T follicular helper cell (primary cell): ENCODE measurements around the gene EEPD1.
"Not testable (repeated sequence)": the region's sequence is repeated elsewhere in the genome, so short reads cannot be mapped to it uniquely, and the experiment has no call there.

Experiments used
- DNase-seq: peaks from one replicate; pipeline ENCODE4 v3.0.0-alpha.2; 2020; ENCODE audit warnings: low read depth
- total RNA-seq, 2 experiments: gene quantifications; one replicate each; lab custom pipeline; 2026; lab: John Stamatoyannopoulos, UW

Gene EEPD1
- 0.83 to 5.6 reads per million in 2 experiments for total RNA-seq

- peak; percentile 100 for DNase-seq
Observed at GRCh38 chr7:36152756-36153570, at the start of gene EEPD1. TSS of gene EEPD1 (plus strand) at chr7:36153254. CDS start at chr7:36154325, 1,071 bp downstream.

GRCh38 chr7:36103837-36104561, 49.1 kb upstream of the EEPD1 start:
- no peak for DNase-seq

GRCh38 chr7:36106972-36107908, 45.8 kb upstream of the EEPD1 start:
- not testable (repeated sequence) for DNase-seq

- DNase-seq: no peak
Observed at GRCh38 chr7:36107926-36108631, 45.0 kb upstream of the EEPD1 start.

GRCh38 chr7:36109013-36109627, 43.9 kb upstream of the EEPD1 start:
- no peak for DNase-seq

- no peak for DNase-seq
Observed at GRCh38 chr7:36110584-36110983, 42.5 kb upstream of the EEPD1 start.

- DNase-seq: no peak
Observed at GRCh38 chr7:36112969-36113368, 40.1 kb upstream of the EEPD1 start.

GRCh38 chr7:36114355-36114754, 38.7 kb upstream of the EEPD1 start:
- no peak for DNase-seq

GRCh38 chr7:36115448-36116321, 37.4 kb upstream of the EEPD1 start:
- no peak for DNase-seq

GRCh38 chr7:36116347-36117202, 36.5 kb upstream of the EEPD1 start:
- DNase-seq: no peak

GRCh38 chr7:36117203-36117840, 35.7 kb upstream of the EEPD1 start:
- no peak for DNase-seq

GRCh38 chr7:36118344-36118743, 34.7 kb upstream of the EEPD1 start:
- no peak for DNase-seq

GRCh38 chr7:36119005-36119706, 33.9 kb upstream of the EEPD1 start:
- DNase-seq: no peak

- DNase-seq: peak; percentile 9
Observed at GRCh38 chr7:36119983-36120646, 32.9 kb upstream of the EEPD1 start.

GRCh38 chr7:36125630-36126029, 27.4 kb upstream of the EEPD1 start:
- not testable (repeated sequence) for DNase-seq

- DNase-seq: no peak
Observed at GRCh38 chr7:36127075-36127740, 25.8 kb upstream of the EEPD1 start.
